ENCODE measurements around the gene ALK. TPM values are rescaled to one million over a fixed set of nuclear protein-coding genes. Genes with fewer than 3 reads are reported as not detected.

Gene ALK
- total RNA-seq, 4 donors from 2014 or later: 0.32 to 0.42 TPM; not detected in 2

GRCh38 chr2:29596584-29596983 lies 324.8 kb downstream of the ALK start:
- 71% methylated on average over 2 of the region's 2 CpGs for WGBS
- Histone ChIP-seq H3K27ac (no peak overlapping the region), H3K9me3 (no peaks in the 10 kb centered on the region), H3K27me3 (peaks cover 2% of the 10 kb centered on the region), H3K4me1 (no peaks in the 10 kb centered on the region), H3K36me3 (no peaks in the 10 kb centered on the region), H3K4me3 (no peak overlapping the region)
- DNase-seq (ENCODE audit: low spot score in 2 of 2): no peak
- no peak for TF ChIP-seq POLR2AphosphoS5 (IDR thresholded peaks at IDR 0.05)

GRCh38 chr2:29591600-29591999 lies 329.8 kb downstream of the ALK start:
- no peaks in the 10 kb centered on the region for H3K9me3 ChIP-seq
- no peak for DNase-seq (ENCODE audit: low spot score in 2 of 2)
- peaks cover 2% of the 10 kb centered on the region for H3K27me3 ChIP-seq
- H3K27ac ChIP-seq: no peak overlapping the region
- no peak overlapping the region for H3K4me3 ChIP-seq
- WGBS: 91% methylated on average over 10 of the region's 10 CpGs
- H3K4me1 ChIP-seq: no peaks in the 10 kb centered on the region
- TF ChIP-seq POLR2A (IDR thresholded peaks at IDR 0.05): no peak
- TF ChIP-seq, protein P1, sequence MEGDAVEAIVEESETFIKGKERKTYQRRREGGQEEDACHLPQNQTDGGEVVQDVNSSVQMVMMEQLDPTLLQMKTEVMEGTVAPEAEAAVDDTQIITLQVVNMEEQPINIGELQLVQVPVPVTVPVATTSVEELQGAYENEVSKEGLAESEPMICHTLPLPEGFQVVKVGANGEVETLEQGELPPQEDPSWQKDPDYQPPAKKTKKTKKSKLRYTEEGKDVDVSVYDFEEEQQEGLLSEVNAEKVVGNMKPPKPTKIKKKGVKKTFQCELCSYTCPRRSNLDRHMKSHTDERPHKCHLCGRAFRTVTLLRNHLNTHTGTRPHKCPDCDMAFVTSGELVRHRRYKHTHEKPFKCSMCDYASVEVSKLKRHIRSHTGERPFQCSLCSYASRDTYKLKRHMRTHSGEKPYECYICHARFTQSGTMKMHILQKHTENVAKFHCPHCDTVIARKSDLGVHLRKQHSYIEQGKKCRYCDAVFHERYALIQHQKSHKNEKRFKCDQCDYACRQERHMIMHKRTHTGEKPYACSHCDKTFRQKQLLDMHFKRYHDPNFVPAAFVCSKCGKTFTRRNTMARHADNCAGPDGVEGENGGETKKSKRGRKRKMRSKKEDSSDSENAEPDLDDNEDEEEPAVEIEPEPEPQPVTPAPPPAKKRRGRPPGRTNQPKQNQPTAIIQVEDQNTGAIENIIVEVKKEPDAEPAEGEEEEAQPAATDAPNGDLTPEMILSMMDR (IDR thresholded peaks at IDR 0.05): no peak
- TF ChIP-seq POLR2AphosphoS5 (IDR thresholded peaks at IDR 0.05): no peak
- TF ChIP-seq EP300 (IDR thresholded peaks at IDR 0.05): no peak
- no peaks in the 10 kb centered on the region for H3K36me3 ChIP-seq

GRCh38 chr2:29590211-29590610 lies 331.2 kb downstream of the ALK start:
- Histone ChIP-seq H3K27ac (no peak overlapping the region), H3K4me3 (no peak overlapping the region), H3K27me3 (no peaks in the 10 kb centered on the region), H3K4me1 (no peaks in the 10 kb centered on the region), H3K9me3 (no peaks in the 10 kb centered on the region), H3K36me3 (no peaks in the 10 kb centered on the region)
- DNase-seq (ENCODE audit: low spot score in 2 of 2): no peak
- TF ChIP-seq POLR2AphosphoS5 (IDR thresholded peaks at IDR 0.05) (no peak), POLR2A (IDR thresholded peaks at IDR 0.05) (no peak), EP300 (IDR thresholded peaks at IDR 0.05) (no peak)
- TF ChIP-seq, protein P1 (IDR thresholded peaks at IDR 0.05): no peak
- 75% methylated on average over 7 of the region's 7 CpGs for WGBS

- no peaks in the 10 kb centered on the region for H3K36me3 ChIP-seq
- DNase-seq (ENCODE audit: low spot score in 2 of 2): no peak
- TF ChIP-seq, protein P1 (IDR thresholded peaks at IDR 0.05): no peak
- TF ChIP-seq POLR2A (IDR thresholded peaks at IDR 0.05): no peak
- TF ChIP-seq POLR2AphosphoS5 (IDR thresholded peaks at IDR 0.05): no peak
- no peak for TF ChIP-seq EP300 (IDR thresholded peaks at IDR 0.05)
- WGBS: 84% methylated on average over 5 of the region's 5 CpGs
- no peaks in the 10 kb centered on the region for H3K9me3 ChIP-seq
- no peak overlapping the region for H3K4me3 ChIP-seq
- no peak overlapping the region for H3K27ac ChIP-seq
- no peaks in the 10 kb centered on the region for H3K4me1 ChIP-seq
- no peaks in the 10 kb centered on the region for H3K27me3 ChIP-seq
Observed at GRCh38 chr2:29589440-29590103, 331.8 kb downstream of the ALK start.

- no peaks in the 10 kb centered on the region for H3K9me3 ChIP-seq
- no peak for DNase-seq (ENCODE audit: low spot score in 2 of 2)
- no peak overlapping the region for H3K4me3 ChIP-seq
- TF ChIP-seq POLR2AphosphoS5 (IDR thresholded peaks at IDR 0.05) (no peak), EP300 (IDR thresholded peaks at IDR 0.05) (no peak), POLR2A (IDR thresholded peaks at IDR 0.05) (no peak)
- TF ChIP-seq, protein P1 (IDR thresholded peaks at IDR 0.05): no peak
- H3K4me1 ChIP-seq: no peaks in the 10 kb centered on the region
- H3K27ac ChIP-seq: no peak overlapping the region
- no peaks in the 10 kb centered on the region for H3K27me3 ChIP-seq
- H3K36me3 ChIP-seq: no peaks in the 10 kb centered on the region
- 81% methylated on average over 5 of the region's 5 CpGs for WGBS
Observed at GRCh38 chr2:29587402-29588190, 333.8 kb downstream of the ALK start.
